Renal cortical epithelial cell (primary cell): ENCODE results near the gene LRRFIP1. TPM values are rescaled to one million over a fixed set of nuclear protein-coding genes. Genes with fewer than 3 reads are reported as not detected.
"Not testable (repeated sequence)": the region's sequence is repeated elsewhere in the genome, so short reads cannot be mapped to it uniquely, and the experiment has no call there.

ENCODE experiments used
- DNase-seq: peaks from one replicate; pipeline ENCODE4 v3.0.0-alpha.2; 2011; ENCODE audit warnings: low read depth
- total RNA-seq: library from RNA; depleted of rRNA; stranded (reverse); fragments of >200 nt; gene quantifications from 2 replicates; pipeline ENCODE4 v1.2.3, GENCODE V29; 2014

The LRRFIP1 gene
- total RNA-seq, 1 donor from 2014 or later: 156 TPM

- DNase-seq: no peak
These were observed 34.5 kb downstream of the LRRFIP1 start for GRCh38 chr2:237661799-237662328.

GRCh38 chr2:237662671-237663093 lies 35.3 kb downstream of the LRRFIP1 start:
- DNase-seq: peak; percentile 98

- no peak for DNase-seq
These were observed 36.2 kb downstream of the LRRFIP1 start for GRCh38 chr2:237663517-237664110.

GRCh38 chr2:237664151-237664550 lies 36.8 kb downstream of the LRRFIP1 start:
- peak; percentile 44 for DNase-seq

GRCh38 chr2:237665713-237666143 lies 38.3 kb downstream of the LRRFIP1 start:
- peak; percentile 85 for DNase-seq

GRCh38 chr2:237666606-237667005 lies 39.2 kb downstream of the LRRFIP1 start:
- no peak for DNase-seq

GRCh38 chr2:237667050-237667576 lies 39.7 kb downstream of the LRRFIP1 start:
- not testable (repeated sequence) for DNase-seq

- DNase-seq: no peak
These were observed 40.5 kb downstream of the LRRFIP1 start for GRCh38 chr2:237667893-237668292.

GRCh38 chr2:237668440-237668839 lies 41.1 kb downstream of the LRRFIP1 start:
- no peak for DNase-seq

GRCh38 chr2:237669283-237669627 lies 41.9 kb downstream of the LRRFIP1 start:
- DNase-seq: no peak

- peak; percentile 97 for DNase-seq
These were observed 42.4 kb downstream of the LRRFIP1 start for GRCh38 chr2:237669628-237670392.

- no peak for DNase-seq
These were observed 43.3 kb downstream of the LRRFIP1 start for GRCh38 chr2:237670641-237671040.

GRCh38 chr2:237671466-237672138 lies 44.2 kb downstream of the LRRFIP1 start:
- DNase-seq: no peak

GRCh38 chr2:237672731-237673129 lies 45.3 kb downstream of the LRRFIP1 start:
- no peak for DNase-seq

GRCh38 chr2:237673130-237674001 lies 46.0 kb downstream of the LRRFIP1 start:
- DNase-seq: no peak

- DNase-seq: peak; percentile 78
These were observed 47.4 kb downstream of the LRRFIP1 start for GRCh38 chr2:237674731-237675276.

GRCh38 chr2:237675316-237675715 lies 47.9 kb downstream of the LRRFIP1 start:
- no peak for DNase-seq

GRCh38 chr2:237680702-237681478 lies 53.5 kb downstream of the LRRFIP1 start:
- no peak for DNase-seq

- DNase-seq: no peak
These were observed 54.8 kb downstream of the LRRFIP1 start for GRCh38 chr2:237682151-237682550.
